Gastrocnemius medialis (tissue), 4 donors: ENCODE measurements around the gene UBE2Q1.

Experiments used
- POLR2A ChIP-seq, 2 donors: fragments of 450-650 bp; IDR thresholded peaks; one replicate each; pipeline ENCODE4 v1.6.1; 2017; ENCODE audit warnings: antibody characterized with exemption in 2 of 2, mild to moderate bottlenecking in 2 of 2, moderate library complexity in 2 of 2
- TF ChIP-seq, protein P1 (sequence below), 5 experiments: fragments of 450-650 bp in 3 of 5; fragments of 200-600 bp in 2 of 5; sonication (generic) in 2 of 5; IDR thresholded peaks in 4 of 5; conservative IDR thresholded peaks in 1 of 5; 1 replicate in 4 of 5; 2 replicates in 1 of 5; pipeline ENCODE4 v1.5.1; 2016 to 2019; ENCODE audit warnings: antibody characterized with exemption in 5 of 5, mild to moderate bottlenecking in 3 of 5, moderate library complexity in 3 of 5

DNA sequence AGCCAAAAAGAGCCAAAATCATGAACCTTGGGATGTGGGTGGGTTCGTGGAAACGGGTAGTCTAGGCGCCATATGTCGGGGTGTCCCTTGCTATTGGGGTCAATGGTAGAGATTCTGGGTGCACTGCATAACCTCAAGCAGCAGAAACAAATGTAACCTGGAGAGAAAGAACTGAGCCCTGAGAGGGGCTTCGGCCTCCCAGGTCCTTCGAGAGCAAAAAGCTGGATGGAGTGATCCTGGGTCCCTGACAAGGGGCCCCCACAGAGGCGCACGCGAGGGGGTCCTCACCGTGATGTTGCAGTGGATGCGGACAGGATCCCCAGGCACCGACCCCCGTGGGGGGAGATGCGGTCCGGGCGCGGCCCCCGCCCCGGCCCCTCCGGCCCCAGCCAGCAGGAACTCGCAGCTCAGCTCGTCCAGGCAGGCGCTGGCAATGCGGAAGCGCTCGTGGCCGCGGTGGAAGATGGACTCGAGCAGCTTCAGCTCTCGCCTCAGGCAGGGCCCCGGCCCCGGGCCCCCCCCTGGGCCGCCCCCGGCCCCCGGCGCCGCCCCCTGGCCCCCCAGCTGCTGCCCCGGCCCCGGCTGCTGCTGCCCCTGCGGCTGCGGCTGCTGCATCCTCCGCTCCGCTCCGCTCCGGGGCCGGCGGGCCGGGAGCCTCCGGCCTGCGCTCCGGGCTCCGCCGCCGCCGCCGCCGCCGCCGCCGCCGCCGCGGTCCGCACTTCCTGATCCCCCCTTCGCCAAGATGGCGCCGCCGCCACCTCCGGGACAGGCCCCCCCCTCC lies at the start of gene UBE2Q1:
- TF ChIP-seq, protein P1, sequence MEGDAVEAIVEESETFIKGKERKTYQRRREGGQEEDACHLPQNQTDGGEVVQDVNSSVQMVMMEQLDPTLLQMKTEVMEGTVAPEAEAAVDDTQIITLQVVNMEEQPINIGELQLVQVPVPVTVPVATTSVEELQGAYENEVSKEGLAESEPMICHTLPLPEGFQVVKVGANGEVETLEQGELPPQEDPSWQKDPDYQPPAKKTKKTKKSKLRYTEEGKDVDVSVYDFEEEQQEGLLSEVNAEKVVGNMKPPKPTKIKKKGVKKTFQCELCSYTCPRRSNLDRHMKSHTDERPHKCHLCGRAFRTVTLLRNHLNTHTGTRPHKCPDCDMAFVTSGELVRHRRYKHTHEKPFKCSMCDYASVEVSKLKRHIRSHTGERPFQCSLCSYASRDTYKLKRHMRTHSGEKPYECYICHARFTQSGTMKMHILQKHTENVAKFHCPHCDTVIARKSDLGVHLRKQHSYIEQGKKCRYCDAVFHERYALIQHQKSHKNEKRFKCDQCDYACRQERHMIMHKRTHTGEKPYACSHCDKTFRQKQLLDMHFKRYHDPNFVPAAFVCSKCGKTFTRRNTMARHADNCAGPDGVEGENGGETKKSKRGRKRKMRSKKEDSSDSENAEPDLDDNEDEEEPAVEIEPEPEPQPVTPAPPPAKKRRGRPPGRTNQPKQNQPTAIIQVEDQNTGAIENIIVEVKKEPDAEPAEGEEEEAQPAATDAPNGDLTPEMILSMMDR (IDR thresholded peaks at IDR 0.05 in 4 of 5, conservative IDR thresholded peaks at IDR 0.05 in 1 of 5) = no peak
- no peak for TF ChIP-seq POLR2A (IDR thresholded peaks at IDR 0.05)
